CD1c-positive myeloid dendritic cell (primary cell): ENCODE measurements around the gene C2.
"Not testable (repeated sequence)": the region's sequence is repeated elsewhere in the genome, so short reads cannot be mapped to it uniquely, and the experiment has no call there.

Experiments
- DNase-seq: peaks from one replicate; pipeline ENCODE4 v3.0.0-alpha.2; 2016; ENCODE audit errors: extremely low spot score

C2 gene

GRCh38 chr6:31977816-31978431, 50.4 kb downstream of the C2 start:
- DNase-seq: no peak

- DNase-seq: no peak
Observed at GRCh38 chr6:31978831-31979230, 51.3 kb downstream of the C2 start.

- DNase-seq: no peak
Observed at GRCh38 chr6:31979238-31979898, 51.9 kb downstream of the C2 start.

GRCh38 chr6:31980195-31980876, 52.8 kb downstream of the C2 start:
- not testable (repeated sequence) for DNase-seq

- not testable (repeated sequence) for DNase-seq
Observed at GRCh38 chr6:31980998-31981397, 53.5 kb downstream of the C2 start.

GRCh38 chr6:31981744-31982143, 54.2 kb downstream of the C2 start, which contains the start of gene C4A:
C4A (plus strand) TSS chr6:31982057; CDS start chr6:31982108, 51 bp downstream.
- not testable (repeated sequence) for DNase-seq

GRCh38 chr6:31989363-31989762, 61.8 kb downstream of the C2 start:
- DNase-seq: not testable (repeated sequence)

GRCh38 chr6:31994421-31994820, 66.9 kb downstream of the C2 start:
- DNase-seq: not testable (repeated sequence)
